ENCODE results near the gene THRSP.

THRSP gene

DNA sequence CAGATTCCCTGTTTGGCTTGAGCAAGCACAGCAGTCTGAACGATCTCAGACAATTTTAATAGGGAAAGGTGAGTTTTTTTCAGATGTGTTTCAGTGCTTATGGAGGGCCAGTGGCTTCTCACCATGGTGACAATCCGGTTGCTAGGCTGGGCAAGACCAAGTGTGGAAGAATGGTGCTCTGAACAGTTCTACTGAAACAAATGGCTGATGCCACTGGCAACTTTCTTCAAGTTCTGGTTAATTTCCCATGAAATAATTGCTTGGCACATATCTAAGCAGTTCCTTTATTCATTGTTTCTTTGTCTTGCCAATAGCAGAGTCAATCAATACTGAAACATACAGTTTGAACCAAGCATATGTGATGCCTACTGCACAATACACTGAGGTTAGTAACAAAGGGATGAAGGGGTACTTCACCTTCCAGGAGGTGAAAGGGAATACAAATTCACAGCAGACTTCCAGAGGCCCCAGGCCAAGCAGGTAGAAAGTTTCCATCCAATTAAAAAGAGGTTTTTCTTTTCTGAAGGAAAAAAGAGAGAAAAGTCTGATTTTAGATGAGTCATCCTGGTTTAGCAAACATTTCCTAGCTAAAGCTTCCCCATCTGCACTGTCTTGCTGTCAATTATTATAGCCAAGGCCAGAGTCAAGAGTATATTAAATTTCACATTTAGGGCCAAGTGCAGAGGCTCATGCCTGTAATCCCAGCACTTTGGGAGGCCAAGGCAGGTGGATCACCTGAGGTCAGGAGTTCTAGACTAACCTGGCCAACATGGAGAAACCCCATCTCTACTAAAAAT is 37.2 kb downstream of the THRSP start:
- no peak for DNase-seq

- no peak for DNase-seq
Observed at GRCh38 chr11:78109081-78110015, 45.7 kb downstream of the THRSP start.

DNA sequence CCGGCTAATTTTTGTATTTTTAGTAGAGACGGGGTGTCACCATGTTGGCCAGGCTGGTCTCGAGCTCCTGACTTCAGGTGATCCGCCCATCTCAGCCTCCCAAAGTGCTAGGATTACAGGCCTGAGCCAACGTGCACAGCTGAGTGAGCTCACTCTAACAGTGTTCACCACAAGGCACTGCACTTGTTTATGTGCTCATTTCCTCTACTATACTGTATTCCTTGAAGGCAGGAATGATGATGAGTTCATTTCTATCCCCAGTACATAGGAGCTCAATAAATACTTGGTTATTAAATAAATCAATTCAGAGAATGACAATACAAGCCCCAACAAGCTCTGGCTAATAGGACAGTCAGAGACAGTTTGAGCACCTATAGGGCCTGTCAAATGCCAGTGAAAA is 46.7 kb downstream of the THRSP start:
- no peak for DNase-seq

GRCh38 chr11:78110830-78111229 is 47.2 kb downstream of the THRSP start:
- no peak for DNase-seq

DNA sequence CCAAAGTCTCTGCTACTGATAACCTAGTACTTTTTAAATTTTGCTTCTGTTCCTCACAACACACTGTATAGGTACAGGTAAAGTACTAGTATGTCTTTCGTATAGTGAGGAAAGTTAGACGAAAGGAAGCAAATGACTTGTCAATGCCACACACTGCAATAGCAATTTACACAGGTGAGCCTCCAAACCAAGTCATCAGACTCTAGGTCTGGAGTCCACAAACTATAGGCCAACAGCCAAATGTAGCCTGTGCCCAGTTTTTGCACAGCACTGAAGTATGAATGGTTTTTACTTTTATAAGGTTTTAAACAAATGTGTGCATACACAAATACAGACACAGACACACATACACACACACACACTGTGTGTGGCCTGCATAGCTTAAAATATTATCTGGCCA is 47.6 kb downstream of the THRSP start:
- DNase-seq: no peak

- no peak for DNase-seq
Observed at GRCh38 chr11:78112582-78113275, 49.1 kb downstream of the THRSP start.

Measured in NCI-H526 treated with DMSO at 0.1 percent for 48 hours (cell line).